Breast epithelium (tissue), 4 donors: ENCODE measurements around the gene ZFHX3. TPM values are rescaled to one million over a fixed set of nuclear protein-coding genes. Genes with fewer than 3 reads are reported as not detected.

ENCODE experiments used
- DNase-seq, 2 donors: peaks; one replicate each; pipeline ENCODE4 v3.0.0-alpha.2; 2019; ENCODE audit warnings: low spot score in 2 of 2
- H3K27ac ChIP-seq, 2 donors: fragments of 200-600 bp; sonication (generic) in 1 of 2; one replicate each; pipeline ENCODE4 v1.5.1; 2016 to 2019; ENCODE audit warnings: mild to moderate bottlenecking in 1 of 2
- H3K27me3 ChIP-seq, 2 donors: fragments of 200-600 bp; sonication (generic) in 1 of 2; one replicate each; pipeline versions ENCODE4 v1.5.1 to v1.6.0; 2017 to 2019; ENCODE audit warnings: control low read depth in 1 of 2, mild to moderate bottlenecking in 1 of 2
- H3K36me3 ChIP-seq: fragments of 200-600 bp; one replicate; pipeline ENCODE4 v1.5.1; 2019
- H3K4me1 ChIP-seq, 2 donors: fragments of 200-600 bp; sonication (generic); one replicate each; pipeline ENCODE4 v1.5.1; 2016 to 2019; ENCODE audit warnings: control low read depth in 1 of 2
- H3K4me3 ChIP-seq, 3 donors: fragments of 200-600 bp; sonication (generic); 1 replicate in 2 of 3; 2 replicates in 1 of 3; pipeline ENCODE4 v1.5.1; 2016 to 2019; ENCODE audit warnings: mild to moderate bottlenecking in 3 of 3, moderate library complexity in 2 of 3
- H3K9me3 ChIP-seq, 2 donors: fragments of 200-600 bp; sonication (generic) in 1 of 2; one replicate each; pipeline ENCODE4 v1.5.1; 2016 to 2019; ENCODE audit warnings: control low read depth in 1 of 2
- CTCF ChIP-seq, 3 donors: fragments of 450-650 bp; IDR thresholded peaks; one replicate each; pipeline ENCODE4 v1.5.1; 2016 to 2017; ENCODE audit warnings: antibody characterized with exemption in 3 of 3, mild to moderate bottlenecking in 3 of 3, moderate library complexity in 3 of 3
- POLR2A ChIP-seq: fragments of 450-650 bp; IDR thresholded peaks from one replicate; pipeline ENCODE4 v1.6.1; 2016; ENCODE audit warnings: antibody characterized with exemption, mild to moderate bottlenecking, moderate library complexity
- POLR2AphosphoS5 ChIP-seq, 3 donors: sonication (generic); formaldehyde crosslinking; IDR thresholded peaks; one replicate each; pipeline ENCODE4 v1.6.1; 2017; ENCODE audit warnings: antibody characterized with exemption in 3 of 3
- intact Hi-C: fragments of 100-400 bp; cut with DNase I; formaldehyde crosslinking; loops from one replicate; pipeline ENCODE4 v1.15.1; 2023; ENCODE audit warnings: low total_unique reads
- total RNA-seq, 3 donors: library from RNA; depleted of rRNA; stranded (reverse); fragments of >200 nt; gene quantifications; one replicate each; pipeline ENCODE4 v1.1.0, GENCODE V29; 2016

Gene ZFHX3
- total RNA-seq, 3 donors from 2014 or later = 10.8 to 36.0 (median 11.8) TPM

GRCh38 chr16:72740347-72740746 is 307.6 kb downstream of the ZFHX3 start:
- Histone ChIP-seq H3K9me3 (peaks cover 0 to 4% of the 10 kb centered on the region in 2 donors), H3K4me3 (no peak overlapping the region), H3K27me3 (no peaks in the 10 kb centered on the region), H3K4me1 (no peaks in the 10 kb centered on the region), H3K36me3 (no peaks in the 10 kb centered on the region), H3K27ac (no peak overlapping the region)
- intact Hi-C loops = no loop called here
- no peak for DNase-seq
- TF ChIP-seq POLR2A (no peak), CTCF (IDR thresholded peaks at IDR 0.05) (no peak), POLR2AphosphoS5 (IDR thresholded peaks at IDR 0.05) (no peak)

GRCh38 chr16:72739577-72739976 is 308.4 kb downstream of the ZFHX3 start:
- H3K4me3 ChIP-seq = no peak overlapping the region
- no peaks in the 10 kb centered on the region for H3K36me3 ChIP-seq
- no peaks in the 10 kb centered on the region for H3K4me1 ChIP-seq
- intact Hi-C loops = no loop called here
- H3K27ac ChIP-seq = no peak overlapping the region
- peaks cover 2 to 10% of the 10 kb centered on the region in 2 donors for H3K9me3 ChIP-seq
- TF ChIP-seq POLR2A = no peak
- no peak for TF ChIP-seq CTCF (IDR thresholded peaks at IDR 0.05)
- no peak for TF ChIP-seq POLR2AphosphoS5 (IDR thresholded peaks at IDR 0.05)
- no peaks in the 10 kb centered on the region for H3K27me3 ChIP-seq
- no peak for DNase-seq

- TF ChIP-seq POLR2AphosphoS5 (IDR thresholded peaks at IDR 0.05) = no peak
- no peak for TF ChIP-seq POLR2A
- no peak for TF ChIP-seq CTCF (IDR thresholded peaks at IDR 0.05)
- no peak for DNase-seq
- Histone ChIP-seq H3K27me3 (no peaks in the 10 kb centered on the region), H3K4me3 (no peak overlapping the region), H3K9me3 (peaks cover 5 to 24% of the 10 kb centered on the region in 2 donors), H3K4me1 (no peaks in the 10 kb centered on the region), H3K36me3 (no peaks in the 10 kb centered on the region), H3K27ac (no peak overlapping the region)
- intact Hi-C loops = no loop called here
These were observed 311.9 kb downstream of the ZFHX3 start for GRCh38 chr16:72736074-72736473.
